Measurements from ENCODE around the gene PSD. TPM values are rescaled to one million over a fixed set of nuclear protein-coding genes. Genes with fewer than 3 reads are reported as not detected.

The PSD gene
- total and polyA plus RNA-seq, 10 of the 15 experiments (the other 5 are each of a cell fraction or from before 2014, with no cell fraction given): 0.11 to 2.0 (median 0.49) TPM; not detected in 2

DNA sequence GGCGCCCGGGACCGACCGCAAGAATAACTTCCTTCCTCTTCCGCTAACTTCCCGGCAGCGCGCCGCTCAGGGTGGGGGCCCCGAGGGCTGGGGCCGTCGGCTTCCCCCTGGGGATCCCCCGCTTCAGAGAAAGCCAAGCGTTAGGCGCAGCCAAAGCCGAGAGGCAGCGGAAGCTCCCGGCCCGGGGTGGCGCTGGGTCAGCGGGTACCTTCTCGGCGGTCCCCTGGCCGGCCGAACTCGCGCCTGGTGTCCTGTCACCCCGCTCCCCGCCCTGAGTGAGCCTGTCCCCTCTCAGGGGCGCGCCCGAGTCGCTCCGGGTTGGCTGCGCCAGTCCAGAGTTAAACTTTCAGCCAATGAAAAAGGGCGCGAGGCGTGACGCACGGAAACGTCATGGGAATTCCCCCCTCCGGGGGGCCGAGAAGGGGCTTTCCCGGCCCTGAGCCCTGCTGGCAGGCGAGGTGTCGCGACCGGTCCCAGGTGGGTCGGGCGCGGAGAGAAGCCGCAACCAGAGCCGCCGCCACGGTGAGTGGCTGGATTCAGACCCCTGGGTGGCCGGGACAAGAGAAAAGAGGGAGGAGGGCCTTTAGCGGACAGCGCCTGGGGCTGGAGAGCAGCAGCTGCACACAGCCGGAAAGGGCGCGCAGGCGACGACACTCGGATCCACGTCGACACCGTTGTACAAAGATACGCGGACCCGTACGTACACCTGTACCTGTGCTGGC lies 24.3 kb downstream of the PSD start (continued):
- TF ChIP-seq CBX3 (IDR thresholded peaks at IDR 0.05; ENCODE audit: borderline replicate concordance, low read depth) (no peak), SRF (IDR thresholded peaks at IDR 0.05; ENCODE audit: low read depth in 2 of 2, low read length in 2 of 2) (peak in 1 of 2 experiments; percentile 38; a peak in 1 of 4 replicates), PAX5 (IDR thresholded peaks at IDR 0.05; ENCODE audit: borderline replicate concordance, low read depth, low read length) (no peak; the same call in 1 of the 2 replicates), TCF3 (IDR thresholded peaks at IDR 0.05; ENCODE audit: borderline replicate concordance, insufficient read depth, low read depth, low read length) (peak; percentile 89), TARDBP (IDR thresholded peaks at IDR 0.05; ENCODE audit: borderline replicate concordance) (peak; percentile 45), CEBPZ (IDR thresholded peaks at IDR 0.05; ENCODE audit: low read depth, low read length) (no peak), KAT2A (conservative IDR thresholded peaks at IDR 0.05; ENCODE audit: control insufficient read depth, low read depth, low read length) (no peak), USF2 (IDR thresholded peaks at IDR 0.05; ENCODE audit: borderline replicate concordance, low read depth, low read length) (no peak), TCF7 (IDR thresholded peaks at IDR 0.05; ENCODE audit: borderline replicate concordance) (no peak), SMAD1 (IDR thresholded peaks at IDR 0.05; ENCODE audit: low read depth, partially characterized antibody) (peak; percentile 25), NR2C1 (IDR thresholded peaks at IDR 0.05) (no peak), RBBP5 (conservative IDR thresholded peaks at IDR 0.05) (no peak), SUZ12 (IDR thresholded peaks at IDR 0.05; ENCODE audit: unreplicated experiment) (no peak), POLR2AphosphoS5 (IDR thresholded peaks at IDR 0.05; ENCODE audit: low read length) (peak; percentile 91; the same call in 1 of the 2 replicates), POLR2AphosphoS2 (IDR thresholded peaks at IDR 0.05; ENCODE audit: low read depth, low read length) (peak; percentile 88), DPF2 (IDR thresholded peaks at IDR 0.05) (peak; percentile 89; the same call in 1 of the 2 replicates), NR2F1 (conservative IDR thresholded peaks at IDR 0.05) (peak; percentile 92), CEBPB (IDR thresholded peaks at IDR 0.05; ENCODE audit: borderline replicate concordance in 1 of 2, low read depth in 2 of 2, low read length in 2 of 2) (no peak), ZNF24 (IDR thresholded peaks at IDR 0.05) (peak; percentile 34; the same call in 1 of the 2 replicates)
- TF ChIP-seq, protein P1, sequence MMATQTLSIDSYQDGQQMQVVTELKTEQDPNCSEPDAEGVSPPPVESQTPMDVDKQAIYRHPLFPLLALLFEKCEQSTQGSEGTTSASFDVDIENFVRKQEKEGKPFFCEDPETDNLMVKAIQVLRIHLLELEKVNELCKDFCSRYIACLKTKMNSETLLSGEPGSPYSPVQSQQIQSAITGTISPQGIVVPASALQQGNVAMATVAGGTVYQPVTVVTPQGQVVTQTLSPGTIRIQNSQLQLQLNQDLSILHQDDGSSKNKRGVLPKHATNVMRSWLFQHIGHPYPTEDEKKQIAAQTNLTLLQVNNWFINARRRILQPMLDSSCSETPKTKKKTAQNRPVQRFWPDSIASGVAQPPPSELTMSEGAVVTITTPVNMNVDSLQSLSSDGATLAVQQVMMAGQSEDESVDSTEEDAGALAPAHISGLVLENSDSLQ (IDR thresholded peaks at IDR 0.05): peak; percentile 54; the same call in 1 of the 2 replicates
- TF ChIP-seq, protein P2, sequence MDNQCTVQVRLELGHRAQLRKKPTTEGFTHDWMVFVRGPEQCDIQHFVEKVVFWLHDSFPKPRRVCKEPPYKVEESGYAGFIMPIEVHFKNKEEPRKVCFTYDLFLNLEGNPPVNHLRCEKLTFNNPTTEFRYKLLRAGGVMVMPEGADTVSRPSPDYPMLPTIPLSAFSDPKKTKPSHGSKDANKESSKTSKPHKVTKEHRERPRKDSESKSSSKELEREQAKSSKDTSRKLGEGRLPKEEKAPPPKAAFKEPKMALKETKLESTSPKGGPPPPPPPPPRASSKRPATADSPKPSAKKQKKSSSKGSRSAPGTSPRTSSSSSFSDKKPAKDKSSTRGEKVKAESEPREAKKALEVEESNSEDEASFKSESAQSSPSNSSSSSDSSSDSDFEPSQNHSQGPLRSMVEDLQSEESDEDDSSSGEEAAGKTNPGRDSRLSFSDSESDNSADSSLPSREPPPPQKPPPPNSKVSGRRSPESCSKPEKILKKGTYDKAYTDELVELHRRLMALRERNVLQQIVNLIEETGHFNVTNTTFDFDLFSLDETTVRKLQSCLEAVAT (IDR thresholded peaks at IDR 0.05): peak; percentile 36; the same call in 1 of the 2 replicates

Measured in GM12878 (cell line).